K562 (cell line): ENCODE data around the gene LEUTX. TPM values are rescaled to one million over a fixed set of nuclear protein-coding genes. Genes with fewer than 3 reads are reported as not detected.

Source experiments
- ATAC-seq: fragments of 200-7000 bp; cut with Tn5 transposase; 3 replicates; pipeline ENCODE4 v1.9.1; 2020; ENCODE audit warnings: moderate library complexity
- BruUV-seq: library from RNA; stranded (reverse); fragments of 400-500 nt; replicated peaks from 2 replicates; lab custom pipeline; 2021; lab: Mats Ljungman, UMichigan
- CTCF ChIA-PET: fragments of 300-600 bp; formaldehyde crosslinking; extraction: SDS; loops from one replicate; lab custom pipeline; 2021; ENCODE audit warnings: low intra/inter-chr PET ratio; lab: Yijun Ruan, JAX
- POLR2A ChIA-PET: fragments of 300-600, 350-650 bp; sonication (Branson Sonifier 250); formaldehyde crosslinking; extraction: SDS; loops from one replicate; lab custom pipeline; 2021; ENCODE audit warnings: antibody characterized with exemption, inconsistent platforms; lab: Yijun Ruan, JAX
- DNase-seq, 4 experiments: peaks; one replicate each; pipeline versions ENCODE4 v3.0.0 to v3.0.0-alpha.2; 2011 to 2018; ENCODE audit warnings: low spot score in 3 of 4, mixed read lengths in 3 of 4; ENCODE audit errors: extremely low read depth in 1 of 4
- FAIRE-seq: peaks from 2 replicates; lab custom pipeline; 2011; peaks lifted over from hg19 to GRCh38; lab: Jason Lieb, UNC
- H2AFZ ChIP-seq: 2 replicates; pipeline ENCODE4 v1.6.0; 2011; ENCODE audit warnings: low read depth, low read length, control low read depth, inconsistent platforms
- H3K27ac ChIP-seq: fragments of 200-600 bp; 3 replicates; pipeline ENCODE4 v1.8.0; 2011; ENCODE audit warnings: low read depth, mild to moderate bottlenecking, control low read depth, inconsistent platforms, low read length, moderate library complexity, mixed read lengths; ENCODE audit errors: extremely low read depth
- H3K27me3 ChIP-seq, 2 experiments: fragments of 300-600 bp in 1 of 2; 2 replicates in 1 of 2; 3 replicates in 1 of 2; pipeline versions ENCODE4 v1.6.0 to v1.8.0; 2011; ENCODE audit warnings: inconsistent platforms in 2 of 2, low read length in 2 of 2, mild to moderate bottlenecking in 1 of 2, mixed read lengths in 1 of 2, moderate library complexity in 1 of 2; ENCODE audit not compliant: control insufficient read depth in 2 of 2, insufficient read depth in 2 of 2
- H3K36me3 ChIP-seq: fragments of 300-600 bp; 3 replicates; pipeline ENCODE4 v1.8.0; 2011; ENCODE audit warnings: mild to moderate bottlenecking, low read length, inconsistent platforms; ENCODE audit not compliant: control insufficient read depth, insufficient read depth
- H3K4me1 ChIP-seq, 2 experiments: fragments of 200-600 bp in 1 of 2; replicated peaks in 1 of 2; 2 replicates in 1 of 2; 3 replicates in 1 of 2; pipeline versions ENCODE4 v1.5.1 to v1.8.0; 2011; ENCODE audit warnings: inconsistent platforms in 2 of 2, low read length in 2 of 2, mild to moderate bottlenecking in 1 of 2, mixed read lengths in 1 of 2, moderate library complexity in 1 of 2; ENCODE audit not compliant: control insufficient read depth in 2 of 2, insufficient read depth in 2 of 2
- H3K4me2 ChIP-seq: 2 replicates; pipeline ENCODE4 v1.6.1; 2011; ENCODE audit warnings: low read length, control low read depth, inconsistent platforms, mixed read lengths; ENCODE audit not compliant: insufficient read depth
- H3K4me3 ChIP-seq: fragments of 200-600 bp; sonication (generic), shearing (Covaris generic); 2 replicates; pipeline ENCODE4 v1.5.1; 2016; ENCODE audit warnings: control low read depth, inconsistent platforms
- H3K79me2 ChIP-seq: fragments of 200-600 bp; 3 replicates; pipeline ENCODE4 v1.8.0; 2011; ENCODE audit warnings: low read length, inconsistent platforms; ENCODE audit not compliant: control insufficient read depth, insufficient read depth
- H3K9ac ChIP-seq, 2 experiments: 2 replicates each; pipeline versions ENCODE4 v1.6.0 to v1.6.1; 2011; ENCODE audit warnings: low read depth in 2 of 2, low read length in 2 of 2, control low read depth in 1 of 2, inconsistent platforms in 1 of 2, mild to moderate bottlenecking in 1 of 2, mixed read lengths in 1 of 2; ENCODE audit not compliant: insufficient read depth in 1 of 2
- H3K9me1 ChIP-seq: one replicate; pipeline ENCODE4 v1.6.0; 2011; ENCODE audit warnings: inconsistent platforms, mild to moderate bottlenecking, low read length, moderate library complexity; ENCODE audit not compliant: control insufficient read depth, insufficient read depth
- H3K9me3 ChIP-seq: replicated peaks from 2 replicates; pipeline ENCODE4 v1.5.1; 2011; ENCODE audit warnings: low read depth, low read length, inconsistent platforms; ENCODE audit not compliant: control insufficient read depth, insufficient read depth
- H4K20me1 ChIP-seq: replicated peaks from 2 replicates; pipeline ENCODE4 v1.6.1; 2011; ENCODE audit warnings: low read length, inconsistent platforms, mixed read lengths; ENCODE audit not compliant: control insufficient read depth, insufficient read depth
- CC2D1A ChIP-seq: fragments of 450-650 bp; IDR thresholded peaks from 2 replicates; pipeline ENCODE4 v1.6.1; 2017; ENCODE audit warnings: mild to moderate bottlenecking
- FOXP1 ChIP-seq: sonication (generic); formaldehyde crosslinking; IDR thresholded peaks from 2 replicates; pipeline ENCODE4 v1.8.0; 2022; ENCODE audit warnings: mild to moderate bottlenecking, missing genetic modification reagents
- HDAC1 ChIP-seq, 2 experiments: fragments of 450-650 bp; IDR thresholded peaks; 2 replicates each; pipeline ENCODE4 v1.6.1; 2016 to 2017; ENCODE audit warnings: inconsistent platforms in 1 of 2, mild to moderate bottlenecking in 1 of 2, moderate library complexity in 1 of 2
- NR2C2 ChIP-seq, 2 experiments: fragments of 200-800 bp in 1 of 2; sonication (Bioruptor generic) in 1 of 2; sonication (generic) in 1 of 2; formaldehyde crosslinking in 1 of 2; IDR thresholded peaks; 2 replicates each; pipeline versions ENCODE4 v1.6.1 to v1.8.0; 2016 to 2022; ENCODE audit warnings: mild to moderate bottlenecking in 1 of 2, missing compliant biosample characterization in 1 of 2, missing genetic modification characterization in 1 of 2, missing genetic modification reagents in 1 of 2
- ZNF551 ChIP-seq: fragments of 250-450 bp; sonication (Bioruptor Pico); IDR thresholded peaks from 2 replicates; pipeline ENCODE4 v1.5.0; 2021; ENCODE audit warnings: mild to moderate bottlenecking, moderate library complexity
- WGBS: fragments of 100-300 bp; shearing (Covaris generic); methylation state at CpG from one replicate; pipeline ENCODE4 v1.1.6; 2016; ENCODE audit warnings: low coverage, mixed read lengths; ENCODE audit not compliant: insufficient coverage; ENCODE audit errors: missing lambda C conversion rate; 5-methylcytosine and 5-hydroxymethylcytosine counted together
- in situ Hi-C: fragments of 300-500 bp; cut with MboI; formaldehyde crosslinking; loops from 4 replicates; pipeline ENCODE4 v1.15.0; 2018; ENCODE audit warnings: inconsistent platforms, mixed read lengths
- intact Hi-C: fragments of 100-400 bp; cut with micrococcal nuclease; formaldehyde crosslinking; loops from 2 replicates; pipeline ENCODE4 v1.14.2; 2022
- polyA plus RNA-seq, 8 experiments: library from polyadenylated mRNA; depleted of rRNA in 4 of 8; stranded (reverse) in 5 of 8; unstranded in 3 of 8; fragments of >200 nt; fragmentation: Nextera tagmentation in 2 of 8; fragmentation: Illumina TruSeq in 1 of 8; extraction: Ambion mirVana in 2 of 8; extraction: Trizol in 1 of 8; gene quantifications; 2 replicates each; pipeline versions ENCODE4 v1.2.1 to v1.2.3, GENCODE V29; 2011 to 2014; ENCODE audit warnings: inconsistent platforms in 1 of 8, missing spikeins in 1 of 8
- total RNA-seq, 7 experiments: library from RNA; depleted of rRNA in 6 of 7; stranded (reverse); fragments of >200 nt in 6 of 7; fragmentation: Illumina TruSeq in 2 of 7; extraction: Trizol in 2 of 7; gene quantifications; 2 replicates each; pipeline versions ENCODE4 v1.2.1 to v1.2.3, GENCODE V29; 2011 to 2021; ENCODE audit warnings: low replicate concordance in 1 of 7

Gene LEUTX
- total and polyA plus RNA-seq, 9 of the 15 experiments (the other 6 are each of a cell fraction or from before 2014, with no cell fraction given) = not detected

- WGBS = 27% methylated on average over 3 of the region's 24 CpGs
- H4K20me1 ChIP-seq = peaks cover 4% of the 10 kb centered on the region; the same call in 1 of the 2 replicates
- in situ Hi-C loops (no loop called here), intact Hi-C loops (no loop called here)
- peaks cover 85% of the 10 kb centered on the region for H3K36me3 ChIP-seq
- no peak for DNase-seq
- peaks cover 15 to 27% of the 10 kb centered on the region in 2 experiments for H3K4me1 ChIP-seq
- TF ChIP-seq FOXP1 (no peak), HDAC1 (IDR thresholded peaks at IDR 0.05) (no peak), ZNF551 (CRISPR knock-in tag) (no peak), CC2D1A (no peak), NR2C2 (CRISPR knock-in tag; IDR thresholded peaks at IDR 0.05) (no peak), NR2C2 (tag; IDR thresholded peaks at IDR 0.05) (peak; percentile 28; the same call in 1 of the 2 replicates)
- H3K4me3 ChIP-seq = peak overlapping the region; percentile 51
- H3K9ac ChIP-seq = peak overlapping the region; percentile 53 to 89
- peaks cover 19% of the 10 kb centered on the region for H3K79me2 ChIP-seq
- no TSS peak for BruUV-seq
- no peaks in the 10 kb centered on the region for H3K27me3 ChIP-seq
- 0 out of 2 replicates have a peak overlapping the region, but pooled peaks have one; percentile 44 for H2AFZ ChIP-seq
- ATAC-seq = no peak
- no peaks in the 10 kb centered on the region for H3K9me3 ChIP-seq
- ChIA-PET CTCF (interaction anchor here (0.6 kb wide), 1 partner anchor 8 kb away, joined by 3 read pairs; no protein-coding TSS in a partner anchor), POLR2A (interaction anchor here (0.5 to 1.8 kb wide), 6 partner anchors 8 to 40 kb away, joined by 4 to 17 read pairs (median 6); no protein-coding TSS in a partner anchor)
- peak overlapping the region; percentile 76 for H3K4me2 ChIP-seq
- H3K9me1 ChIP-seq = peaks cover 8% of the 10 kb centered on the region
- FAIRE-seq = no peak
- peak overlapping the region; percentile 76 for H3K27ac ChIP-seq
Observed at GRCh38 chr19:39833160-39833463, 54.5 kb downstream of the LEUTX start.
